GM18858 (cell line): ENCODE data around the gene TMBIM1.

ENCODE experiments used
- ATAC-seq: cut with Tn5 transposase; IDR thresholded peaks from one replicate; pipeline ENCODE4 v1.9.1; 2021; ENCODE audit not compliant: unreplicated experiment

The TMBIM1 gene

DNA sequence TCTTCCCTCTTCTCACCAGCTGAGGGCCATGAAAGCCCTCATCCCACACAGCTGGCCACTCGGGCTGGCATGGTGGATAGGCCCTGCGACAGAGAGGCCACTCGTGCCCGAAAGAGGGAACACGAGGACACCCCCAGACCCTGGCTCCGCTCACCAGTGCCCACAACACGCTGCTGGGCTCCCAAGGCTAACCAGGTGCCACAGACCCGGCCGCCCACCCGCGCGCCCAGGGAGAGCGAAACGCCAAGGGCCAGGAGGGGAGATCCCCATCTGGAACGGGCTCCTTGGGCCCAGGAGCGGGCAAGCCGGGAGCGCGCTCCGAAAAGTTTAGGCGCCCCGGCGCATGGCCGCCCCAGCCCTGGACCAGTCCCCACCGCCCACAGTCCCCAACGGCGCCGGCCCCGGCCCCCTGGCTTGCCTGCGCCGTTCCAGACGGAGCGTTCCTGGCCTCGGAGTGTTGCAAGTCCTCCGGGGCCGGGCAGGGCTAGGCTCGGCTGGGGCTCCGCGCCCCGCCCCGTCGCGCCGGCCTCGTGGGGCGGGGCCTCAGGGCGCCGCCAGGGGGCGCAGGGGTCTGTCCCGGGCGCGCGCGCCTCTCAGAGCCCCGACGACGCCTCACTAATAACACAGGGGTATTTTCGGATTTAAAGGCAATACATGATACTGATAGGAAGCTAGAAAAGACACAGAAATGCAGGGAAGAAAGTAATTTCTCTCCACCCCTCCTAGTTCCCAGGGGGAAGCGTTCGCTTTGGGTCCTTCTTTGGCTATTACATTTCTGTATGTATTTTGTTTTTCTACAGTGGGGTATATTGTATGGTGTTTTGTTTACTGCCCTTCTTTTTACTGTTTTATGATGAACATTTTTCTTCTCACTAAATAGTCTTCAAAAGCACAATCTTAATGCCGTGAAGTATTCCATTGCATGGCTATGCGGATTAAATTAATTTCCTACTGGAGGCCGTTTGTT, at the start of gene TMBIM1:
Gene TMBIM1 (minus strand): TSS at position 456 of the 967 bp plus-strand sequence. CDS start 10,362 bp downstream, outside the sequence.
- peak; percentile 68 for ATAC-seq

DNA sequence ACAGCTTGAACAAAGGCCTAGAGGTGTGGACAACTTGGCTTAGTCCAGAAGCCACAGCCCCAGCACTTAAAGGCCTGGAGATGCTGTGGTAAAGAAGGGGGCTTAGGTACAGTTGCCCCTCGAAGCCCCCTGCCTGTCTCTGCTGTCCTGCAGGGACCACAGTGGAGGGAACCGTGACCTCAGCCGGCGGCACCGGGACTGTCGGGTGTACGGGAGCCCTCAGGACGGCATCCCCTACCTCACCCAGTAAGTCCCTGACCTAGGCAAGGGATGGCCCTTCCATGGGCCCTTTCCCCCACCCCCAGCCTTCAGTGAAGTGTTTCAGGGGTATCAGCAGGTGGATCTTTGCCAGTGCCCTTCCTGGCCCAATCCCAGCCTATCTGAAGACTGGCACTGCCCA, 49.1 kb upstream of the TMBIM1 start:
- no peak for ATAC-seq

GRCh38 chr2:218340656-218341055, 48.4 kb upstream of the TMBIM1 start:
- ATAC-seq = no peak

DNA sequence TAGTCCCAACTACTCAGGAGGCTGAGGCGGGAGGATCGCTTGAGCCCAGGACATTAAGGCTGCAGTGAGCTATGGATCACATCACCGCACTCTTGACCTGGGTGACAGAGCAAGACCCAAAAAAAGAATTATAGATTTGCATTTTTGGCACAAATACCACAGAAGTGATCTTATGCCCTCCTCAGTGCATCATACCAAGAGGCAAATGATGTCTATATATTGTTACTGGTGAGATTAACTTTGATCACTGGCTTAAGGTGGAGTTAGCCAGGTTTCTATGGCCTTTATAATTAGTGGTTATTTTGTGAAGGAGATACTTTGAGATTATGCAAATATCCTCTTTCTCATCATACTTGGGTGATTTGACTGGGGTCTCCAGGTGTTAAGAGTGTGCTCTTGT, 42.2 kb upstream of the TMBIM1 start:
- no peak for ATAC-seq

GRCh38 chr2:218332920-218333645, 40.8 kb upstream of the TMBIM1 start:
- ATAC-seq = no peak

DNA sequence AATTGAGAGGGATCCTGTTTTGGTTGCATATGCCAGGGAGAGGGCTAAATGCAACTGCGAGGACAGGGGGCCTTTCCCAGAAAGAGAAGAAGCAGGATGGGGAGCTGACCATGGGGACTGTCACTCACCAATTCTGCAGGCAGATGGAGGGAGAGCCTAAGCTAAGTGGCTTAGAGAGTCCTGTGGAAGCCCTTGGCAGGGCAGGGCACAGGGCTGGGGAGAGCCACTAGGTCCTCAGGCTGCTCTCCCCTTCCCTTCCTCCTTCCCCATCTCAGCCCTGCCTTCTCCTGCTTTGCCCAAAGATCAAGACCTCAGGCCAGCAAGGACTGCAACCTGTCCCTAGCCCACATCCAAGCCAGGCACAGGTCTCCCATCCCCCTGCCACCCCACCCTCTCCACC, 40.0 kb upstream of the TMBIM1 start:
- ATAC-seq = no peak

GRCh38 chr2:218331745-218332144, 39.4 kb upstream of the TMBIM1 start:
- ATAC-seq = no peak

DNA sequence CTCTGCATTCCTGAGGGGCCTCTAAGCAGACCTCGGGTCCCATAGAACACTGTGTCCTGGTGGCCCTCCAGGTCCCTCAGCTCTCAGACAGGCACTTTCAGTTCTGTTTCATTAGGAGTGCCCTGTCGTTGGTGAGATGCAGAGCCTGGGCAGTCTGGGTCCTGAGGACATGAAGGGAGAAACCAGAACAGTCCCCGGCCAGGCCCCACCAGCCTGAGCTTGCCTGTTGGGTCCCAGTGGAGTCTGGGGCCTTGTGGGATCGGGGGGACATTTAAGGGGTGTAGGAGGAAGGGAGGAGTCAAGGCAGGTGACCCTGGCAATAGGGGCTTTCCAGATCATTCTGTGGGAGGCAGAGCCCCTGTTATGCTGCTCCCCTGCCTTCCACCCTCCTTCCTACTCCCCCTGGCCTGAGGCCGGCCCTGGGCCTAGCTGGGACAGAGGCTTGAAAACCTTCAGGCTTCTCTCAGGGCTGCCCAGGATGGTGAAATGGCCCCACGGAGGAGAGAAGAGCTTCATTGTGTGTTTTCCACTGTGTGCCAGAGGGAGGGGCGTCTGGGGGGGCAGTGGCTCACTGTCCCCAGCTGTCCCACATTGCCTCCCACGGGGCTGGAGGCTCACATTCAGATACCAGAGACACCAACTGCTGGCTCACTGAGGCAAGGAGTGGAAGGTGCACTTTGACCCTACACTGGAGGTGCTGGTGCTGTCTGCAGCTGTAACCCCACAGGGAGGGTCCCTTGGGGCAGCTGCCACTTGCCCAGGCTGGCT, 37.7 kb upstream of the TMBIM1 start:
- ATAC-seq = peak; percentile 14

DNA sequence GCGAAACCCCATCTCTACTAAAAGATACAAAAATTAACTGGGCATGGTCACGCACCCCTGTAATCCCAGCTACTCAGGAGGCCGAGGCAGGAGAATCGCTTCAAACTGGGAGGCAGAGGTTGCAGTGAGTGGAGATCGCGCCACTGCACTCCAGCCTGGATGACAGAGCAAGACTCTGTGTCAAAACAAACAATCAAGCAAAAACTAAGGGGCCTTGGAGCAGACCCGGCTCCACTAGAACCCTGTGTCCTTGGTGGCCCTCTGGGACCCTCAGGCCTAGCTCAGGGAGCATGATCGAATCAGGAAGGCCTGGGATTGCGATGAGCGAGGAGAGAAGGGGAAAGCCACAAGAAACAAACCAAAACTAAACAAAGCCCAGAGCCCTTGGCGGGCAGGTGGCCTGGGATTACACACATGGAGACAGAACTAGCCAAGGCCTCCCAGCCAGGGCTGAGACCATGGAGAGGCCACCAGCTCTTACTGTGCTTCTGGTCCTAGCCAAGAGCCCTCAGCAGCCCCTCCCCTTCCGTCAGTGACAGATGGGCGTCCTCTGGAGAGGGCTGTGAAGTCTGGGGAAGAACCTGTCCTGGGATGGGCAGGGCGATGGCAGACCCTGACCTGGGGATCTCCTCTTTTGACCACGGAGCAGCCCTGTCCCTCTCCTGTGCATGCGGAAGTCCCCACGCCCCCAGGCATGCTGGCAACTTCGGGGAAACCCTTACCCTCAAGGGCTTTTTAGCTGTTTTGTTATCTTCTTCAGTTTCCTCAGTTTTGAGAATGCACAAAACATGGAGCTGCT, 36.9 kb upstream of the TMBIM1 start:
- peak; percentile 32 for ATAC-seq

DNA sequence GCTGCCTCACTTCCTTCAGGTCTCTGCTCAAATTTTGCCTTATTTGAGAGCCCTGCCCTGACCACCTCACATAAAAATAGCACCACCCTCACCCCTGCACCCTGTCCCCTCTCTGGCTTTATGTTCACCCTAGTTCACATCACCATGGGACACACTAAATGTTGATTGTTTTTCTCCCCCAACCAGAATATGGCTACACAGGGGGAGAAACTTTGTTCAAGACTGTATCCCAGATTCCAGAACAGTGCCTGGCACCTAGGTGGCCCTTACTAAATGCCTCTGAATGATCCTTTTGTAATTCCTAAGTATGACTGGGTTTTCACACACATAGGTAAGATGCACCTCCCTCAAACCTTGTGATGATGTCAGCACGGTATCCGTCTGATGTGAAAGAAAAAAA, 36.0 kb upstream of the TMBIM1 start:
- ATAC-seq = no peak

DNA sequence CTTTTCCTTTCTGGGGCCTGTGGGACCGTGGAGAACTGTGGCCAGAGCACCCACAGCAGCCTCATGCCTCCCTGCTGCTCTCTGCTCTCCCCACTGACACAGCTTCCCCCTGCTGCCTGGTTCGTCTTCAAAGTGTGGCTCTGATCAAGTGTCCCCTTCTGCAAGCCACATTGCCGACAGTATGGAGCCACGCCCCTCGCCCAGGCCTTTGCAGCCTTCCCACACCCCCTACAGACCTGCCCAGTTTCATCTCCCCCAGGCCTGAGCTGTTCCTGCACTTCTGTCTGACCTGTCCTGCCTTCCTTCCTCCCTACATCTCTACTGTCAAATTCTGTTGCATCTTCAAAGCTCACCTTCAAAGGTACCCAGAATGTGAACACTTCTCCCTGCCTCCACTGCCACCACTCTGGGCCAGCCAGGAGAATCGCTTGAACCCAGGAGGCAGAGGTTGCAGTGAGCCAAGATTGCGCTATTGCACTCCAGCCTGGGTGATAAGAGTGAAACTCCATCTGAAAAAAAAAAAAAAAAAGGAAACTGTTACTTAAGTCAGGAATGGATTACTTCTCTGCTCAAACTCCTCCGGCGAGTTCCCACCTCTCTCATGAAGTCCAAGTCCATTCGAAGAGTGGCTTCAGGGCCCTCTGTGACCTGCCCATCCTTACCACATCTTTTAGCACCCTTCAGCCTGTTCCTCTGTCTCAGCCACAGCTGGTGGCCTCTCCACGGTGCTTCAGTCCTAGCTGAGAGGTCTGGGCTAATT, 35.3 kb upstream of the TMBIM1 start:
- ATAC-seq = no peak

- ATAC-seq = no peak
Observed at GRCh38 chr2:218326315-218326714, 34.0 kb upstream of the TMBIM1 start.

DNA sequence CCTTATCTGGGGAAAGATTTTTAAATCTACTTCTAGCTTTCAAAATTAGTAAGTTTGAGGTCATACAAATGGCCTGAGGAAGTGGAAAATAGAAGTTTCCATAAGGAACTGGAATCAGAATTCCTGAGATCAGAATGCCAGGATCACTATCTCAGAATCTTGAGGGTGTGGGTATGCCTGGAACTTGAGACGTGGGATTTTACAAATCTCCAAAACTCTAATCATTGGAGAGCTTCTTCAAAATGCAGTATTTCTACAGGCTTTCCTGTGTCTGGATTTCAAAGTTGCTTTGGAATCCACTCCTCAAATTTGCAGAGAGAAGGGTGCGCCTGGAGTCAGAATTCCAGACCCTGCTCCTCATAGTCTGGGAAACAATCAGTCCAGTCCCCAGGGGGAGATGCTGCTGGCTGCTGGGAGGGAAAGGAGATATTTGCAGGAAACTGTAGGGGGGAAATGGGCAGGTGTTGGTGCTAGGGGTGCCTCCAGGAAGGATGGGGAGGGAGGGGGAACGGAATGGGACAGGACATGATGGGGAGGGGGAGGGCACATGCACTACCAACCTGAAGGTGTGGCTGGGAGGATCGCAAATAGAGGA, 33.4 kb upstream of the TMBIM1 start:
- ATAC-seq = no peak

DNA sequence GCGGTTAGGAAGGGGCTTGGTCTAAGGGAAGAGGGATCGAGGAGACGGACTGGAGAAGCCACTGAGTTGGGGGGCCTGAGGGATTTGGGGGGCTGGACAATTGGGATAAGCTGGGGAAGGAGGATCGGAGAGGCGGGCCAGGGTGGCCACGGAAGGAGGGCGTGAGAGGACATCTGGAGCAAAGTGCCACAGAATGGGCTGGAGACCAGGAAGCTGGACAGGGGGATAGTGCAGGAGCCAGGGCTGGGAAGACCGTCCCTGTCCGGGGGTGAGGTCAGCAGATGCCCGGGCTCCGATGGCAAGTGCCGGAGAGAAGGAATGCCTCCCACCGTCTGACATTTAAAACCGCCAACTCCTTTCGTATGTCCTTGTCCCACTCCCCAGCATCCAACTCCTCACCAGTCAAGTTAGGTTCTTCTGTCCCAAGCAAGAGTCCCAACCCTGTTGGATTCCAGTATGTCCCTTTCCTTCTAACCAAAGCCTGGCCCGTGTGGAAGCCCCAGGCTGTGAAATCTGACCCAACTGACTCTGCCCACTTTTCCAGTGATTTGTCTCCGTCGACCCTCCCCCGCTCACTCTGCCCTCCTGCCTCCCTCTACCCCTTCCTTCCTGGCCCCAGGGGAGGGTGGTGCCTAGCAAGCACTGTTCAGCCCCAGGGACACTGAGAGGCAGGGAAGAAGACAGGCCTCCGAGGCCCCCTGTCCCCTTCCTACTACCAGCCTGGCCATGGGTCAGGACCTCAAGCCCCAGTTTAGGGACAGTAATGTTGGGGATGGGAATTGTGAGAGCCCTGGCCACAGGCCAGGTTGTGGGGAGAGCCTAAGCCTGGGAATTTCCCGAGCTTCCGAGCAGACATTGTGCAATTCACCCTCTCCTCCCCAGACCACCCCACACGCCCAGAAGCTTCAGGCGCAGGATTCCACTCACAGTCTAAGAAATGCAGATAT, 31.5 kb upstream of the TMBIM1 start:
- ATAC-seq = no peak

GRCh38 chr2:218322768-218323525, 30.6 kb upstream of the TMBIM1 start:
- peak; percentile 55 for ATAC-seq

GRCh38 chr2:218320704-218321336, 28.5 kb upstream of the TMBIM1 start:
- no peak for ATAC-seq

GRCh38 chr2:218319813-218320365, 27.6 kb upstream of the TMBIM1 start:
- no peak for ATAC-seq
